ENCODE results near the gene ZDHHC14. TPM values are rescaled to one million over a fixed set of nuclear protein-coding genes. Genes with fewer than 3 reads are reported as not detected.
"Not testable (repeated sequence)": the region's sequence is repeated elsewhere in the genome, so short reads cannot be mapped to it uniquely, and the experiment has no call there.

Gene ZDHHC14
- total RNA-seq, 3 donors from 2014 or later, result 9.1 to 10.5 (median 10.0) TPM

DNA sequence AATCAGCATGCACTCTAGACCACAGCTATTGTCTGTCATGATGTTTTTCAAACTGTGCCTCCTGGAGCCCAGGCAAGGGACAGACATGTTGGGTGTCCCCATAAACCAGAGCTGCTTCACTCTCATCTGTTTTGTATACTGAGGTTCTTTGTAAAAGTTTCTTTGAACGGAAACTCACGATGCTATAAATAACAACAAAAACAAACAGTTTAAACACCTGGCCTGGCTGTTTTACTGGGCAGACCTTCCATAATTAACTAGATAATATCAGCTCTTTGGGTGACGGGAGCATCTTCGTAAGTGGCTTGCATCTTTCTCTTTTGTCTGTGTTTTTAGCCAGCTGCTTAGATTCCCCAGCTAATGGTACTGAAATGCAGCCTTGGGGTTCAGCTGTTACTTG is 190.3 kb downstream of the ZDHHC14 start:
- DNase-seq (no peak), ATAC-seq (no peak)
- H3K4me1 ChIP-seq (ENCODE audit: low read depth), result no peaks in the 10 kb centered on the region
- intact Hi-C loops (cut with DNase I, micrococcal nuclease), result no loop called here
- no peak overlapping the region for H3K4me3 ChIP-seq
- no peak for TF ChIP-seq CTCF (IDR thresholded peaks at IDR 0.05)
- no peaks in the 10 kb centered on the region for H3K36me3 ChIP-seq (ENCODE audit: low read depth)
- H3K9me3 ChIP-seq, result no peaks in the 10 kb centered on the region

DNA sequence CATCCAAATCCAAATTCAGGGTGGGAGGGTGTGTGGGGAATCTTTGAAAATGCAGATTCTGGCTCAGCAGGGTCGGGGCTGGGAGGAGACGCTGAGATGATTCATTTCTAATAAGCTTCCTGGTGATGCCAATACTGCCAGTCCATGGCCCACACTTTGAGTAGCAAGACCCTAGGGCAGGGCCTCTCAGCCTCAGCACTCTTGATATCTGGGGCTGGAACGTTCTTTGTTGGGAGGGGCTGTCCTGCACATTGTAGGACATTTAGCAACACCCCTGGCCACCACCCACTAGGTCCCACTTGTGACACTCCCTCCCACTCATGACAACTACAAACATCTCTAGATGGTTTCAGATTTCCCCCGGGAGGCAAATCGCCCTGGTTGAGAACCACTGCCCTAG is 191.0 kb downstream of the ZDHHC14 start:
- intact Hi-C loops (cut with DNase I, micrococcal nuclease), result no loop called here
- no peaks in the 10 kb centered on the region for H3K9me3 ChIP-seq
- H3K4me3 ChIP-seq, result no peak overlapping the region
- ATAC-seq (no peak), DNase-seq (no peak)
- H3K4me1 ChIP-seq (ENCODE audit: low read depth), result no peaks in the 10 kb centered on the region
- H3K36me3 ChIP-seq (ENCODE audit: low read depth), result no peaks in the 10 kb centered on the region
- no peak for TF ChIP-seq CTCF (IDR thresholded peaks at IDR 0.05)

DNA sequence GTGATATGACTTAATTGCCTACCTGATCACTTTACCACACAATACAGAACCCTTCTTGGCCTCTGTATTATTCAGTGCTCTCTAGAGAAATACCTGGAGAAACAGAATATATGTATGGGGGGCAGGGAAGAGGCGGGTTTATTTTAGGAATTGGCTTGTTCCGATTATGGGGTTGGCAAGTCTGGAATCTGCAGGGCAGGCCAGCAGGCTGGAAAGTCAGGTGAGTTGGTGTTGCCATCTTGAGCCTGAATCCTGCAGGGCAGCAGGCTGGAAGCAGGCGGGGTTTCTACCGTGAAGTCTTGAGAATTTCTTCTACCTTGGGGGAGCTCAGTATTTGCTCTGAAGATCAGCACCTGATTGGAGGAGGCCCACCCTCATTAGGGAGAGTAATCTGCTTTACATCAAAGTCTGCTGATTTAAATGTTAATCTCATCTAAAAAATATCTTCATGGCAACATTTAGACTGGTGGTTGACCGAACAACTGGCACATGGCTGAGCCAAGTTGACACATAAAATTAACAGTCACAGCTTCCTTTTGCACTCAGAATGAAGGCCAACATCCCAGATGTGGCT is 193.9 kb downstream of the ZDHHC14 start:
- Histone ChIP-seq H3K4me1 (ENCODE audit: low read depth) (no peaks in the 10 kb centered on the region), H3K9me3 (no peaks in the 10 kb centered on the region), H3K4me3 (no peak overlapping the region), H3K36me3 (ENCODE audit: low read depth) (no peaks in the 10 kb centered on the region)
- TF ChIP-seq CTCF (IDR thresholded peaks at IDR 0.05), result no peak
- intact Hi-C loops (cut with DNase I, micrococcal nuclease), result no loop called here
- ATAC-seq (no peak), DNase-seq (no peak)

GRCh38 chr6:157575436-157576145 is 194.6 kb downstream of the ZDHHC14 start:
- TF ChIP-seq CTCF (IDR thresholded peaks at IDR 0.05), result no peak
- ATAC-seq, result no peak
- no peak overlapping the region for H3K4me3 ChIP-seq

DNA sequence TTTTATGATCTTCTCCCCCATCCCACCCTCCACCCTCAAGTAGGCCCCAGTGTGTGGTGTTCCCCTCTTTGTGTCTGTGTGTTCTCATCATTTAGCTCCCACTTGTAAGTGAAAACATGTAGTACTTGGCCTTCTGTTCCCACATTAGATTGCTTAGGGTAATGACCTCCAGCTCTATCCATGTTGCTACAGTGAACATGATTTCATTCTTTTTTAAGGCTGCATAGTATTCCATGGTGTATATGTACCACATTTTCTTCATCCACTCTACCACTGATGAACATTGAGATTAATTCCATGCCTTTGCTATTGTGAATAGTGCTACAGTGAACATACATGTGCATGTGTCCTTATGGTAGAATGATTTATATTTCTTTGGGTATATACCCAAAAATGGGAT is 196.0 kb downstream of the ZDHHC14 start:
- H3K4me1 ChIP-seq (ENCODE audit: low read depth); ATAC-seq; intact Hi-C loops (cut with DNase I, micrococcal nuclease); H3K36me3 ChIP-seq (ENCODE audit: low read depth); DNase-seq; H3K4me3 ChIP-seq; H3K9me3 ChIP-seq: not testable (repeated sequence)

More at GRCh38 chr6:157575436-157576145, 194.6 kb downstream of the ZDHHC14 start:
- no peaks in the 10 kb centered on the region for H3K4me1 ChIP-seq (ENCODE audit: low read depth)
- intact Hi-C loops (cut with DNase I, micrococcal nuclease), result no loop called here
- H3K36me3 ChIP-seq (ENCODE audit: low read depth), result no peaks in the 10 kb centered on the region
- H3K9me3 ChIP-seq, result no peaks in the 10 kb centered on the region
- DNase-seq, result no peak

DNA sequence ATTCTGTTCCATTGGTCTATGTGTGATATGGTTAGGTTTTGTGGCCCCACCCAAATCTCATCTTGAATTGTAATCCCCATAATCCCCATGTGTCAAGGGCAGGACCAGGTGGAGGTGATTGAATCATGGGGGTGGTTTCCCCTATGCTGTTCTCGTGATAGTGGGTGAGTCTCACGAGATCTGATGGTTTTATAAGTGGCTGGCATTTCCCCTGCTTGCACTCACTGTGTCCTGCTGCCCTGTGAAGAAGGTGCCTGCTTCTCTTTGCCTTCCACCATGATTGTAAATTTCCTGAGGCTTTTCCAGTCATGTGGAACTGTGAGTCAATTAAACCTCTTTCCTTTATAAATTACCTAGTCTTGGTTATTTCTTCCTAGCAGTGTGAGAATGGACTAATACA is 197.5 kb downstream of the ZDHHC14 start:
- H3K9me3 ChIP-seq; intact Hi-C loops (cut with DNase I, micrococcal nuclease); H3K4me3 ChIP-seq; H3K4me1 ChIP-seq (ENCODE audit: low read depth); H3K36me3 ChIP-seq (ENCODE audit: low read depth); DNase-seq; ATAC-seq: not testable (repeated sequence)
